K562 (cell line): ENCODE data around the gene CELSR2. TPM values are rescaled to one million over a fixed set of nuclear protein-coding genes. Genes with fewer than 3 reads are reported as not detected.

Experiments used
- CTCFL ChIP-seq: IDR thresholded peaks from 2 replicates; pipeline ENCODE4 v1.6.1; 2011; ENCODE audit warnings: borderline replicate concordance, low read depth, mild to moderate bottlenecking, moderate library complexity, low read length; ENCODE audit not compliant: insufficient read depth, poor library complexity, severe bottlenecking
- ETV1 ChIP-seq: fragments of 450-650 bp; conservative IDR thresholded peaks from 2 replicates; pipeline ENCODE4 v1.6.1; 2016; ENCODE audit warnings: missing genetic modification characterization, control low read depth, low read depth, missing compliant biosample characterization
- FOS ChIP-seq: IDR thresholded peaks from 3 replicates; pipeline ENCODE4 v1.6.1; 2011; ENCODE audit not compliant: insufficient read length; ENCODE audit errors: extremely low read depth
- GTF2A2 ChIP-seq: IDR thresholded peaks from 2 replicates; pipeline ENCODE4 v1.6.1; 2016; ENCODE audit warnings: mild to moderate bottlenecking, missing genetic modification characterization, missing compliant biosample characterization
- KAT7 ChIP-seq: sonication (generic); formaldehyde crosslinking; IDR thresholded peaks from 2 replicates; pipeline ENCODE4 v1.8.0; 2022; ENCODE audit warnings: missing genetic modification reagents, mild to moderate bottlenecking, borderline replicate concordance
- MCM5 ChIP-seq: fragments of 450-650 bp; IDR thresholded peaks from 2 replicates; pipeline ENCODE4 v1.6.1; 2016; ENCODE audit warnings: low read depth
- PHF21A ChIP-seq: fragments of 450-650 bp; IDR thresholded peaks from 2 replicates; pipeline ENCODE4 v1.6.1; 2017; ENCODE audit warnings: low read depth, borderline replicate concordance
- RAD21 ChIP-seq, 2 experiments: fragments of 250-450 bp in 1 of 2; fragments of 450-650 bp in 1 of 2; sonication (Bioruptor Pico) in 1 of 2; formaldehyde crosslinking in 1 of 2; IDR thresholded peaks in 1 of 2; conservative IDR thresholded peaks in 1 of 2; 2 replicates each; pipeline versions ENCODE4 v1.4.0 to v1.8.0; 2020 to 2022; ENCODE audit warnings: mild to moderate bottlenecking in 2 of 2, moderate library complexity in 1 of 2
- SMARCE1 ChIP-seq: fragments of 450-650 bp; IDR thresholded peaks from 2 replicates; pipeline ENCODE4 v1.7.1; 2016; ENCODE audit warnings: mild to moderate bottlenecking
- ZNF253 ChIP-seq: fragments of 250-450 bp; sonication (Bioruptor Pico); conservative IDR thresholded peaks from 2 replicates; pipeline ENCODE4 v1.6.1; 2021; ENCODE audit warnings: mild to moderate bottlenecking
- ZNF589 ChIP-seq: fragments of 200-800 bp; sonication (Bioruptor generic); IDR thresholded peaks from 2 replicates; pipeline ENCODE4 v1.6.1; 2016; ENCODE audit warnings: low read depth, missing genetic modification characterization, missing compliant biosample characterization
- ZNF717 ChIP-seq: fragments of 250-450 bp; sonication (Bioruptor Pico); IDR thresholded peaks from 2 replicates; pipeline ENCODE4 v1.5.0; 2021
- polyA plus RNA-seq, 8 experiments: library from polyadenylated mRNA; depleted of rRNA in 4 of 8; stranded (reverse) in 5 of 8; unstranded in 3 of 8; fragments of >200 nt; fragmentation: Nextera tagmentation in 2 of 8; fragmentation: Illumina TruSeq in 1 of 8; extraction: Ambion mirVana in 2 of 8; extraction: Trizol in 1 of 8; gene quantifications; 2 replicates each; pipeline versions ENCODE4 v1.2.1 to v1.2.3, GENCODE V29; 2011 to 2014; ENCODE audit warnings: inconsistent platforms in 1 of 8, missing spikeins in 1 of 8
- total RNA-seq, 7 experiments: library from RNA; depleted of rRNA in 6 of 7; stranded (reverse); fragments of >200 nt in 6 of 7; fragmentation: Illumina TruSeq in 2 of 7; extraction: Trizol in 2 of 7; gene quantifications; 2 replicates each; pipeline versions ENCODE4 v1.2.1 to v1.2.3, GENCODE V29; 2011 to 2021; ENCODE audit warnings: low replicate concordance in 1 of 7
- TF ChIP-seq, protein P1 (sequence below): fragments of 450-650 bp; IDR thresholded peaks from 2 replicates; pipeline ENCODE4 v1.6.1; 2018; ENCODE audit warnings: mild to moderate bottlenecking, low read depth; ENCODE audit not compliant: partially characterized antibody
- TF ChIP-seq, protein P2 (sequence below): IDR thresholded peaks from 2 replicates; pipeline ENCODE4 v1.6.1; 2012; ENCODE audit warnings: low read depth, low read length, improper control_type of control experiment, borderline replicate concordance
- TF ChIP-seq, protein P3 (sequence below): sonication (generic); formaldehyde crosslinking; IDR thresholded peaks from 2 replicates; pipeline ENCODE4 v1.4.0; 2020; ENCODE audit warnings: mild to moderate bottlenecking, missing genetic modification reagents

The CELSR2 gene
- total and polyA plus RNA-seq, 9 of the 15 experiments (the other 6 are each of a cell fraction or from before 2014, with no cell fraction given) = 0.31 to 21.9 (median 4.2) TPM

- no peak for TF ChIP-seq ETV1 (tag)
- no peak for TF ChIP-seq ZNF589 (CRISPR knock-in tag)
- TF ChIP-seq, protein P1, sequence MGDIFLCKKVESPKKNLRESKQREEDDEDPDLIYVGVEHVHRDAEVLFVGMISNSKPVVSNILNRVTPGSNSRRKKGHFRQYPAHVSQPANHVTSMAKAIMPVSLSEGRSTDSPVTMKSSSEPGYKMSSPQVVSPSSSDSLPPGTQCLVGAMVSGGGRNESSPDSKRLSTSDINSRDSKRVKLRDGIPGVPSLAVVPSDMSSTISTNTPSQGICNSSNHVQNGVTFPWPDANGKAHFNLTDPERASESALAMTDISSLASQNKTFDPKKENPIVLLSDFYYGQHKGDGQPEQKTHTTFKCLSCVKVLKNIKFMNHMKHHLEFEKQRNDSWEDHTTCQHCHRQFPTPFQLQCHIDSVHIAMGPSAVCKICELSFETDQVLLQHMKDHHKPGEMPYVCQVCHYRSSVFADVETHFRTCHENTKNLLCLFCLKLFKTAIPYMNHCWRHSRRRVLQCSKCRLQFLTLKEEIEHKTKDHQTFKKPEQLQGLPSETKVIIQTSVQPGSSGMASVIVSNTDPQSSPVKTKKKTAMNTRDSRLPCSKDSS = no peak
- no peak for TF ChIP-seq ZNF717
- no peak for TF ChIP-seq MCM5
- TF ChIP-seq PHF21A = 0 out of 2 replicates have a peak, but pooled peaks have one; percentile 7
- no peak for TF ChIP-seq ZNF253 (CRISPR knock-in tag)
- peak; percentile 88 to 92 for TF ChIP-seq RAD21 (CRISPR knock-in tag; conservative IDR thresholded peaks at IDR 0.05 in 1 of 2, IDR thresholded peaks at IDR 0.05 in 1 of 2)
- TF ChIP-seq FOS = no peak
- TF ChIP-seq, protein P2, sequence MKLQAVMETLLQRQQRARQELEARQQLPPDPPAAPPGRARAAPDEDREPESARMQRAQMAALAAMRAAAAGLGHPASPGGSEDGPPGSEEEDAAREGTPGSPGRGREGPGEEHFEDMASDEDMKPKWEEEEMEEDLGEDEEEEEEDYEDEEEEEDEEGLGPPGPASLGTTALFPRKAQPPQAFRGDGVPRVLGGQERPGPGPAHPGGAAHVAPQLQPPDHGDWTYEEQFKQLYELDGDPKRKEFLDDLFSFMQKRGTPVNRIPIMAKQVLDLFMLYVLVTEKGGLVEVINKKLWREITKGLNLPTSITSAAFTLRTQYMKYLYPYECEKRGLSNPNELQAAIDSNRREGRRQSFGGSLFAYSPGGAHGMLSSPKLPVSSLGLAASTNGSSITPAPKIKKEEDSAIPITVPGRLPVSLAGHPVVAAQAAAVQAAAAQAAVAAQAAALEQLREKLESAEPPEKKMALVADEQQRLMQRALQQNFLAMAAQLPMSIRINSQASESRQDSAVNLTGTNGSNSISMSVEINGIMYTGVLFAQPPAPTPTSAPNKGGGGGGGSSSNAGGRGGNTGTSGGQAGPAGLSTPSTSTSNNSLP = peak; percentile 57; the same call in 1 of the 2 replicates
- no peak for TF ChIP-seq CTCFL
- peak; percentile 35; the same call in 1 of the 2 replicates for TF ChIP-seq SMARCE1
- TF ChIP-seq GTF2A2 (tag) = no peak
- TF ChIP-seq, protein P3, sequence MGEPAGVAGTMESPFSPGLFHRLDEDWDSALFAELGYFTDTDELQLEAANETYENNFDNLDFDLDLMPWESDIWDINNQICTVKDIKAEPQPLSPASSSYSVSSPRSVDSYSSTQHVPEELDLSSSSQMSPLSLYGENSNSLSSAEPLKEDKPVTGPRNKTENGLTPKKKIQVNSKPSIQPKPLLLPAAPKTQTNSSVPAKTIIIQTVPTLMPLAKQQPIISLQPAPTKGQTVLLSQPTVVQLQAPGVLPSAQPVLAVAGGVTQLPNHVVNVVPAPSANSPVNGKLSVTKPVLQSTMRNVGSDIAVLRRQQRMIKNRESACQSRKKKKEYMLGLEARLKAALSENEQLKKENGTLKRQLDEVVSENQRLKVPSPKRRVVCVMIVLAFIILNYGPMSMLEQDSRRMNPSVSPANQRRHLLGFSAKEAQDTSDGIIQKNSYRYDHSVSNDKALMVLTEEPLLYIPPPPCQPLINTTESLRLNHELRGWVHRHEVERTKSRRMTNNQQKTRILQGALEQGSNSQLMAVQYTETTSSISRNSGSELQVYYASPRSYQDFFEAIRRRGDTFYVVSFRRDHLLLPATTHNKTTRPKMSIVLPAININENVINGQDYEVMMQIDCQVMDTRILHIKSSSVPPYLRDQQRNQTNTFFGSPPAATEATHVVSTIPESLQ (CRISPR knock-in tag) = no peak
- no peak for TF ChIP-seq KAT7 (CRISPR knock-in tag)
Observed at GRCh38 chr1:109201123-109201703, 48.1 kb upstream of the CELSR2 start (continued).
